ENCODE data around the gene SH3BP2. TPM values are rescaled to one million over a fixed set of nuclear protein-coding genes. Genes with fewer than 3 reads are reported as not detected.

Gene SH3BP2
- total RNA-seq, 1 experiment from 2014 or later = 52.8 TPM

GRCh38 chr4:2823671-2824328 is 30.9 kb downstream of the SH3BP2 start:
- Histone ChIP-seq H3K36me3 (ENCODE audit: control insufficient read depth in 1 of 2, insufficient read depth in 2 of 2, low read length in 2 of 2) (peaks cover 18 to 36% of the 10 kb centered on the region in 2 experiments), H3K4me3 (replicated peaks in 1 of 2; ENCODE audit: low read depth in 1 of 2, low read length in 2 of 2) (no peak overlapping the region), H4K20me1 (ENCODE audit: insufficient read depth) (no peaks in the 10 kb centered on the region), H3K4me2 (ENCODE audit: low read length) (no peak overlapping the region), H3K9ac (ENCODE audit: low read length) (no peak overlapping the region), H3K9me3 (ENCODE audit: control insufficient read depth in 1 of 2, insufficient read depth in 1 of 2, low read depth in 1 of 2, low read length in 2 of 2) (no peaks in the 10 kb centered on the region), H3K27ac (ENCODE audit: low read depth, low read length) (no peak overlapping the region), H3K79me2 (ENCODE audit: insufficient read depth, low read length) (peaks cover 26% of the 10 kb centered on the region), H3K27me3 (ENCODE audit: insufficient read depth, low read length) (no peaks in the 10 kb centered on the region), H2AFZ (ENCODE audit: low read depth, low read length, poor library complexity, severe bottlenecking) (no peak overlapping the region), H3K4me1 (ENCODE audit: control insufficient read depth in 1 of 2, insufficient read depth in 2 of 2, low read length in 2 of 2) (peaks cover 8 to 13% of the 10 kb centered on the region in 2 experiments; a peak in 3 of 4 replicates), H3K9me2 (ENCODE audit: insufficient read depth) (no peaks in the 10 kb centered on the region)
- TF ChIP-seq POLR2AphosphoS5 (IDR thresholded peaks at IDR 0.05; ENCODE audit: low read depth, low read length) (no peak), POLR2A (IDR thresholded peaks at IDR 0.05; ENCODE audit: borderline replicate concordance, extremely low read depth, insufficient read depth, insufficient read length) (no peak), YY1 (IDR thresholded peaks at IDR 0.05; ENCODE audit: extremely low read depth, insufficient replicate concordance, low read depth, low read length) (no peak), REST (IDR thresholded peaks at IDR 0.05; ENCODE audit: low read depth) (no peak), SP1 (IDR thresholded peaks at IDR 0.05; ENCODE audit: low read depth) (no peak)
- ATAC-seq (no peak), DNase-seq (ENCODE audit: low read depth, low spot score) (no peak)
- intact Hi-C loops (cut with micrococcal nuclease) = no loop called here
- POLR2A ChIA-PET = no interaction called here
- no TSS peak for BruUV-seq (replicated peaks)
- CTCF ChIA-PET = no interaction called here
- RAD21 ChIA-PET (ENCODE audit: low non-redundant PET in 1 of 2, low total read pairs in 2 of 2, uncharacterized antibody in 2 of 2, unreplicated experiment in 2 of 2) = no interaction called here
